Prostate gland (tissue), 2 donors: ENCODE data around the gene METTL9.

Source experiments
- CTCF ChIP-seq, 4 experiments: fragments of 200-600 bp in 2 of 4; fragments of 450-650 bp in 2 of 4; sonication (generic) in 2 of 4; IDR thresholded peaks; 1 replicate in 3 of 4; 2 replicates in 1 of 4; pipeline ENCODE4 v1.5.1; 2016 to 2019; ENCODE audit warnings: antibody characterized with exemption in 4 of 4, mild to moderate bottlenecking in 2 of 4, moderate library complexity in 2 of 4
- POLR2AphosphoS5 ChIP-seq: sonication (generic); formaldehyde crosslinking; IDR thresholded peaks from one replicate; pipeline ENCODE4 v1.6.1; 2017; ENCODE audit warnings: antibody characterized with exemption

- TF ChIP-seq CTCF (IDR thresholded peaks at IDR 0.05) (no peak), POLR2AphosphoS5 (no peak)
Measured at GRCh38 chr16:21622545-21622944, 23.2 kb downstream of the METTL9 start.
